ENCODE data around the gene CYS1.

The CYS1 gene

DNA sequence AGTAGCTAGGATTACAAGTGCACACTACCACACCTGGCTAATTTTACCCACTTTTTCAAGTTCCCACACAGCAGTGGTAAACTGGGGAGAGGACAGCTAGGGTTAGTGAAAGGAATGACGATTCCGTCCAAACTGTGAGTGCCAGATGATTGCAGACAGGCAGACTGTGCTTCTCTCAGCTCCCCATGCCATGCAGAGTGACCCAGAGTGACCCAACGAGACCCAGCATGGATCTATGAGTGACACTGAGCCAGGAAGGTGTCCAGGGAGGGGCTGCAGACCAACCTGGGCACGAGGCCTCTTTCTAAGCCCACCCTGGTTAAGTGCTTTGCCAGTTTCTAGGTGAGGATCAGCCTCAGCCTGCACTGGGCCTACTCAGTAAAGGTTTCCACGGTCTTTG, 44.6 kb downstream of the CYS1 start:
- Histone ChIP-seq H2AFZ (peak overlapping the region; percentile 92), H3K79me2 (peaks cover 2% of the 10 kb centered on the region), H3K36me3 (ENCODE audit: control insufficient read depth, insufficient read depth, low read length) (no peaks in the 10 kb centered on the region), H3K27ac (peak overlapping the region; percentile 97), H3K27me3 (ENCODE audit: control insufficient read depth, insufficient read depth, low read length) (no peaks in the 10 kb centered on the region), H3K4me1 (peaks cover 53% of the 10 kb centered on the region), H3K4me2 (ENCODE audit: low read length) (peak overlapping the region; percentile 55), H3K9ac (no peak overlapping the region), H3K9me3 (ENCODE audit: control insufficient read depth, low read length) (no peaks in the 10 kb centered on the region), H3K4me3 (ENCODE audit: low read depth, low read length) (no peak overlapping the region)
- TF ChIP-seq, protein P1, sequence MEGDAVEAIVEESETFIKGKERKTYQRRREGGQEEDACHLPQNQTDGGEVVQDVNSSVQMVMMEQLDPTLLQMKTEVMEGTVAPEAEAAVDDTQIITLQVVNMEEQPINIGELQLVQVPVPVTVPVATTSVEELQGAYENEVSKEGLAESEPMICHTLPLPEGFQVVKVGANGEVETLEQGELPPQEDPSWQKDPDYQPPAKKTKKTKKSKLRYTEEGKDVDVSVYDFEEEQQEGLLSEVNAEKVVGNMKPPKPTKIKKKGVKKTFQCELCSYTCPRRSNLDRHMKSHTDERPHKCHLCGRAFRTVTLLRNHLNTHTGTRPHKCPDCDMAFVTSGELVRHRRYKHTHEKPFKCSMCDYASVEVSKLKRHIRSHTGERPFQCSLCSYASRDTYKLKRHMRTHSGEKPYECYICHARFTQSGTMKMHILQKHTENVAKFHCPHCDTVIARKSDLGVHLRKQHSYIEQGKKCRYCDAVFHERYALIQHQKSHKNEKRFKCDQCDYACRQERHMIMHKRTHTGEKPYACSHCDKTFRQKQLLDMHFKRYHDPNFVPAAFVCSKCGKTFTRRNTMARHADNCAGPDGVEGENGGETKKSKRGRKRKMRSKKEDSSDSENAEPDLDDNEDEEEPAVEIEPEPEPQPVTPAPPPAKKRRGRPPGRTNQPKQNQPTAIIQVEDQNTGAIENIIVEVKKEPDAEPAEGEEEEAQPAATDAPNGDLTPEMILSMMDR (IDR thresholded peaks at IDR 0.05), result no peak

DNA sequence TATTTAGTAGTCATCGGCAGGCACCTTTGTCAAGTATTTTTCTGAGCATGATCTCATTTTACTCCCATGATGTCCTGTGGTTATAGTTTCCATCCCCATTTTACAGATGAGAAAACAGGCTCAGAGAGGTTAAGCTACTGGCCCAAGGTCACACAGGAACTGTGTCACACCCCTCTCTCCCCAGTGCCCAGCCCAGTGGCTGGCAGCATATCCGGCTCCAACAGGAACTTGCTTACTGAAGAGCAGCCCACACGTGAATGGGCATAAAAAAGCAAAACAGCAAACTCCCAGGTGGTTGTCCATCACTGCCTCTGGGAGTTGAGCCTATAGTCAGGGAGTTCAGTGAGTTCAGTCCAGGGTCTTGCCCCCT, 45.2 kb downstream of the CYS1 start:
- no peak overlapping the region for H2AFZ ChIP-seq
- peak overlapping the region; percentile 8 for H3K27ac ChIP-seq
- H3K27me3 ChIP-seq (ENCODE audit: control insufficient read depth, insufficient read depth, low read length), result no peaks in the 10 kb centered on the region
- TF ChIP-seq, protein P1 (IDR thresholded peaks at IDR 0.05), result no peak
- no peaks in the 10 kb centered on the region for H3K9me3 ChIP-seq (ENCODE audit: control insufficient read depth, low read length)
- H3K79me2 ChIP-seq, result peaks cover 2% of the 10 kb centered on the region
- no peaks in the 10 kb centered on the region for H3K36me3 ChIP-seq (ENCODE audit: control insufficient read depth, insufficient read depth, low read length)
- H3K4me3 ChIP-seq (ENCODE audit: low read depth, low read length), result no peak overlapping the region
- peaks cover 48% of the 10 kb centered on the region for H3K4me1 ChIP-seq
- no peak overlapping the region for H3K9ac ChIP-seq
- no peak overlapping the region for H3K4me2 ChIP-seq (ENCODE audit: low read length)

DNA sequence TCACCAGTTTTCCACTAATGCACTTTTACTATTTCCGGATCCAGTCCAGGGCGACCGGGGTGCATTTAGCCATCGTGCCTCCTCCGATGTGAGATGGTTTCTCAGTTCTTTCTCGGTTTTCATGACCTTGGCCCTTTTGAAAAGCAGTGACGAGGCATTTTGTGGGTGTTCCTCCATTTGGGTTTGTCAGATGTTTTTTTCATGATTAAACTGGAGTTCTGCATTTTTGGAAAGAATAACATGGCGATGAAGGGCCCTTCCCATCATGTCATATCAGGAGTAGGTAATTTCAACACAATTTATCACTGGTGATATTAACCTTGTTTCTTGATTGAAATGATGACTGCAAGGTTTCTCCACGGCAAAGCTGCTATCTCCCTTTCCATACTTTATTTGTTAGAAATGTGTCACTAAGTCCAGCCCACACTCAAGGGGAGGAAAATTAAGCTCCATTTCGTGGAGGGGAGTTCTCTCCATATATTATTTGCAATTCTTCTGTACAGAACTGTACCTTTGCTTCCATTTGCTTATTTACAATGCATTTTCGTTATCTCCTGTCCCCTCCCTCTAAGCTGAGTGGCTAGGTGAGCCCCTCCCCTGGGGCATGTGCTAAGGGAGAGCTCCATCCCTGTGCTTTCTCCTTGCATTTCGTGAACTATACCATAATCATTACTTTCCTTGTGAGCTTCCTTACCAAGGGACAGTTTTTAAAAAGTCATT, 45.7 kb downstream of the CYS1 start:
- peaks cover 2% of the 10 kb centered on the region for H3K79me2 ChIP-seq

DNA sequence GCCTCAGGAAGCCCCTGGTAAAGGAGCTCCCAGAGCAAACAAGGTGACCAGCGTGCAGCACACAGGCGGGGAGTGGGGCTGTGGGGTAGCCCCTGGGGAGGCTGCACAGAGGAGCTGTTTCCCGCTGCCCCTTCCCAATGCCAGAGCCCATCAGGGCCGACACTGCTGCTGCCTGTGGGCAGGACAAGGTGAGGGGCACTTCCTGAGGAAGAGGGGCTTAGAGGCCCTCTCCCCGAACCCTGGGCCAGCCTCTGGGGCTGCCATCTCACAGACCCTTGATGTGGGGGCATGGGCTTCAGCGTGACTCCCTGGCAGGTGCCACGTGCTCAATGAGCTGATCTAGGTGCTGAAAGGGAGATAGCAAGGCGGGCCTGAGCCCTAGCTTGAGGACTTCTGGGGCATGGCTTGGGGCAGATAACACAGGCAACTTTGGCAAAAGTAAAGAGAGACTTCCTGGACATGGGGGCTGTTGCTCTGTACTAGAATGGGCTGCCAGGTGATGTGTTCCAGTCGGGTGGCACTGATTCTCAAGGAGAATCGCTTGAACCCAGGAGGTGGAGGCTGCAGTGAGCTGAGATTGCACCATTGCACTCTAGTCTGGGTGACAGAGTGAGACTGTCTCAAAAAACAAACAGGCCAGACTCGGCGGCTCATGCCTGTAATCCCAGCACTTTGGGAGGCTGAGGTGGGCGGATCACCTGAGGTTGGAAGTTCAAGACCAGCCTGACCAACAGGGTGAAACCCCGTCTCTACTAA, 46.8 kb downstream of the CYS1 start:
- no peak overlapping the region for H3K9ac ChIP-seq
- H3K4me3 ChIP-seq (ENCODE audit: low read depth, low read length), result no peak overlapping the region
- H3K27me3 ChIP-seq (ENCODE audit: control insufficient read depth, insufficient read depth, low read length), result no peaks in the 10 kb centered on the region
- no peak overlapping the region for H3K4me2 ChIP-seq (ENCODE audit: low read length)
- no peak overlapping the region for H2AFZ ChIP-seq
- no peaks in the 10 kb centered on the region for H3K9me3 ChIP-seq (ENCODE audit: control insufficient read depth, low read length)
- TF ChIP-seq, protein P1 (IDR thresholded peaks at IDR 0.05), result no peak
- H3K79me2 ChIP-seq, result peaks cover 2% of the 10 kb centered on the region
- no peak overlapping the region for H3K27ac ChIP-seq
- peaks cover 38% of the 10 kb centered on the region for H3K4me1 ChIP-seq
- no peaks in the 10 kb centered on the region for H3K36me3 ChIP-seq (ENCODE audit: control insufficient read depth, insufficient read depth, low read length)

More for the DNA sequence above, 45.7 kb downstream of the CYS1 start:
- TF ChIP-seq, protein P1 (IDR thresholded peaks at IDR 0.05), result no peak
- Histone ChIP-seq H3K9me3 (ENCODE audit: control insufficient read depth, low read length) (no peaks in the 10 kb centered on the region), H3K4me1 (peaks cover 45% of the 10 kb centered on the region), H2AFZ (no peak overlapping the region), H3K4me2 (ENCODE audit: low read length) (no peak overlapping the region), H3K4me3 (ENCODE audit: low read depth, low read length) (no peak overlapping the region), H3K27ac (peak overlapping the region; percentile 8), H3K36me3 (ENCODE audit: control insufficient read depth, insufficient read depth, low read length) (no peaks in the 10 kb centered on the region), H3K27me3 (ENCODE audit: control insufficient read depth, insufficient read depth, low read length) (no peaks in the 10 kb centered on the region), H3K9ac (no peak overlapping the region)

Measured in parathyroid adenoma (tissue), 2 donors.